HG03460 (cell line): ENCODE measurements around the gene AVP.
"Not testable (repeated sequence)": the region's sequence is repeated elsewhere in the genome, so short reads cannot be mapped to it uniquely, and the experiment has no call there.

Source experiments
- ATAC-seq: cut with Tn5 transposase; IDR thresholded peaks from one replicate; pipeline ENCODE4 v1.9.1; 2021; ENCODE audit not compliant: unreplicated experiment

Gene AVP

DNA sequence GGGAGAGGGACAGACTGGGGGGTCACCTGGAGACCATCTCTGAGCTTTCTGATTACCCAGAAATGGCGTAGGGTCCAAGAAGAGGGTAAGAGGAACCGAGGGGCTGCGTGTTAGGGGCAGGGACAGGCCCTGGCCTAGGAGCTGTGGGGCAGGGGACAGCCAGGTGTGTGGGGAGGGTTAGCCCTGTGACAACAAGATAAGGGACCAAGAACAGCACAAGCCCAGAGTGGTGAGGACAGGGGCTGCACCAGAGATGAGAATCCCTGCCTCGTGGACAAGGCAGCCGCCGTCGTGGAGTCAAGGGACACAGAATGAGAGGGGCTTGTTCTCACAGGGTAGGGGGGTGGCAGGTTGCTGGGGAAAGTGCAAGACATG lies 449 bp upstream of the AVP start:
- no peak for ATAC-seq

DNA sequence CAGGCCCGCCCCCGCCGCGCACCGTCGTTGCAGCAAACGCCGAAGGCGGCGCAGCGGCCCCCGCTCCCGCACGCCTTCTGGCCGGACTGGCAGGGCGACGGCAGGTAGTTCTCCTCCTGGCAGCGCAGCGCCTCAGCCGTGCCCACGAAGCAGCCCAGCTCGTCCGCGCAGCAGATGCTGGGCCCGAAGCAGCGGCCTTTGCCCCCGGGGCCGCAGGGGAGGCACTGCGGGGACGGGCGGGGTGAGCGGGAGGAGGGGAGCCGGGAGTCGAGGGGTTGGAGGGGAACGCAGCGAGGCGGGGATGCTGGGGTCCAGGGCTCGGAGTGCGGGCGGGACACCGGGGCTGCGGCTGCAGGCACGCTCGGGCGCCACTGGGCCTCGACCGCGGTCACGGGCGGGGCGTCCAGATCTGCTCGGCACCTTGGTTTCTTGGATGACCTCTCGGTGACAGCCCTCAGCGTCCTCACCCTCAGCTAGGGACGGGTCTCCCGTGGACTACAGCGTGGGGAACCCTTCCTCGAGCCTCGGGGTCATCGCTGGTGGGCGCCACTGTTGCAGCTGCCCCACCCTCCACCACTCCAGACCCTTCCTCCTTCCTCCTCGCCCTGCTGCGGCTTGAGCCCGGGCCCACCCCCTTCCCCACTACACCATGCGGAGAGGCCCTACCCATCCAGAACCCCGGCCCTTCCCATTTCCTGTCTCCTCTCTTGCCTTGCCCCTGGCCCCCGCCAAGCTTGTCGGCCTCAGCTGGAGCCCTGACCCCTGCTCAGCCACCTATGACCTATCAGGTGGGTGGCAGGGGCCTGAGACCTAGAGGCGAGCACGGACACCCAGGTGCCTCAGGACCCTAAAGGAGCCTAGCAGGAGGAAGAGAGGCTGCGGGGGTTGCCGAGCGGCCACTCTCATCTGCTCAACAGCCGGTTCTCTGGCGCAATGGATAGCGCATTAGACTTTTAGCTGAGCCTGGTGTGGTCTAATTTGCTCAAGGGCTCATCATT lies 1.3 kb downstream of the AVP start:
- no peak for ATAC-seq

- ATAC-seq, result no peak
These were observed 2.1 kb downstream of the AVP start for GRCh38 chr20:3082306-3082951.

- ATAC-seq, result no peak
These were observed 2.9 kb downstream of the AVP start for GRCh38 chr20:3081641-3082040.

- ATAC-seq, result no peak
These were observed 3.6 kb downstream of the AVP start for GRCh38 chr20:3080939-3081388.

DNA sequence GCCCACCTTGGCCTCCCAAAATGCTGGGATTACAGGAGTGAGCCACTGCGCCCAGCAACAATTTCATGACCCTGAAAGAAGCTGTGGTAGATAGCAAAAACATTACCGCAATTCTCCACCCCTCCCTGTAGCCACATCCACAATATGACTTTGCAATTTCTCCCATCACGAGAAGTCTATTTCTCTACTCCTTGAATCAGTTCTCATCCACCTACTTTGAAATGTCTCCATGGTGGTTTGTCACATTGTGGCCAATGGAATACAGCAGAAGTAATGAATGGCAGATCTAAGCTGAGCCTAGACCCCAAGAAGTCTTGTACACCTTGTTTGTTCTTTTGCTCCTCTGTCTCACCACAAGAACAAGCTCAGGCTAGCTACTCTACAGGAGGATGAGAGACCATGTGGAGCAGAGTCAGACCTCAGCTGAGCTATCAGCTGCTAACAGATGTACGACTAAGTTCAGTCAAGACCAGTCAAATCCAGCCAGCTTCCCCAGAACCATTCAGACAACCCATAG lies 6.8 kb downstream of the AVP start:
- no peak for ATAC-seq

- not testable (repeated sequence) for ATAC-seq
These were observed 9.2 kb downstream of the AVP start for GRCh38 chr20:3075315-3075714.

DNA sequence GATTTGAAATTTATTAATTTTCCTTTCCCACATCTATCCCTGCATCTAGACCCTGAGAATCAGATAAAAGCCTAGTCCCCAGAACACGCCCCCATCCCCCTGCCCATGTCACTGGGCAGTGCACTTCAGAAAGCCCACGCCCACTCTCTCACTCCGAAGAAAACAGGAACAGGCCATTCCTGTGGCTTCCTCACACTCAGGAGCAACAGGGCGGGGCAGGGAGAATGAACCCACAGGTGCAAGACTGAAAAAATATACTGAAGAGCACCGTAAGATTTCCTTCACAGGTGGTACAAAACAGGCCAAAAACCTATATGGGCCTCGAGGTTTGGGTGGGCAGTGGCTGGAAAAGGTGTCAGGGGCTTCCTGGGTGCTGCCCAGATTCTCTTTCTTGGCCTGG lies 9.7 kb downstream of the AVP start:
- ATAC-seq, result no peak

- ATAC-seq, result not testable (repeated sequence)
These were observed 11.3 kb downstream of the AVP start for GRCh38 chr20:3073251-3073643.

DNA sequence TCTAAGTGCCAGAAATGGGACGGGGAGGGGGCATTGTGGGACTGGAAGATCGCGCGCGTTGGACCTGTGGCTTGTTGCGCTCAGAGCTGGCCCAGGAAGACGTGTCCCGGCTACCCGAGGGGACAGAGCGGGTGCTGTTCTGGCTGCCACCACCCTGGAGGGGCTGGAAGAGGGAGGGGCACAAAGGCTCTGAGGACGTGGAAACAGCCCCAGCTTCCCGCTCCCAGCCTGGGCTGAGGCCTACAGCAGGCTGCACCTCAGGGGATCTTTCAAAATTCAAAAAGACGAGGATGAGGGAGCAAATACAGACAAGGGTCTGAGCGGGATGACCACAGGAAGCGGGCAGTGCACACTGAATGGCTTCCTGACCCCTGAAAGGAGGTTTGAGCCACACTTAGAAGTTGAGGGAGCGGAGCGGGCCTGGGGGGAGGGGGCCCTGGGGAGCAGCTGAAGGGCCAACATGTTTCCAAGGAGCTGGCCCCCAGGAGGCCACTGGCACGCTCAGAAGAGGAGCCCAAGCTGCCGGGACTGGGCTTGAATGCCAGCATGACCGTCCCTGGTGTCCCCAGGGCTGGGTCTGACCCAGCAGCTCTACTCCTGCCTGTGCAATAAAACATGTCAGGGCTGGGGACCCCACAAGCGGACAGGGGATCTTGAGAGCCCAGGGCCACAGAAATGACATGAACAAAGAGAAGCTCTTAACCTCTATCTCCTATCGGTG lies 11.8 kb downstream of the AVP start:
- no peak for ATAC-seq

DNA sequence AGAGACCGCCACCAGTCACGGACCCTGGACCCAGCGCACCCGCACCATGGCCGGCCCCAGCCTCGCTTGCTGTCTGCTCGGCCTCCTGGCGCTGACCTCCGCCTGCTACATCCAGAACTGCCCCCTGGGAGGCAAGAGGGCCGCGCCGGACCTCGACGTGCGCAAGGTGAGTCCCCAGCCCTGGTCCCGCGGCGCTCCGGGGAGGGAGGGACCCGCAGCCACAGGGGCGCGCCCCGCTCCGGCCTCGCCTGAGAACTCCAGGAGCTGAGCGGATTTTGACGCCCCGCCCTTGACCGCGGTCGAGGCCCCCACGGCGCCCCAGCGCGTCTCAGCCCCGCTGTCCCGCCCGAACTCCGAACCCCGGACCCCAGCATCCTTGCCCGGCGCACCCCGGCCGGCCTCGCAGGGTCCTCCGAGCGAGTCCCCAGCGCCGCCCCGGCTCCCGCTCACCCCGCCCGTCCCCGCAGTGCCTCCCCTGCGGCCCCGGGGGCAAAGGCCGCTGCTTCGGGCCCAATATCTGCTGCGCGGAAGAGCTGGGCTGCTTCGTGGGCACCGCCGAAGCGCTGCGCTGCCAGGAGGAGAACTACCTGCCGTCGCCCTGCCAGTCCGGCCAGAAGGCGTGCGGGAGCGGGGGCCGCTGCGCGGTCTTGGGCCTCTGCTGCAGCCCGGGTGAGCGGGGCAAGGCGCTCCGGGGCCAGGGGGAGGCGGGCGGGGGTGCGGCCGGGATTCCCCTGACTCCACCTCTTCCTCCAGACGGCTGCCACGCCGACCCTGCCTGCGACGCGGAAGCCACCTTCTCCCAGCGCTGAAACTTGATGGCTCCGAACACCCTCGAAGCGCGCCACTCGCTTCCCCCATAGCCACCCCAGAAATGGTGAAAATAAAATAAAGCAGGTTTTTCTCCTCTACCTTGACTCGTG lies 12.7 kb downstream of the AVP start, which contains the start of gene OXT:
TSS of gene OXT (plus strand) at position 11 of the 920 bp plus-strand sequence. CDS start at position 47, 36 bp downstream.
- ATAC-seq, result no peak

GRCh38 chr20:3071266-3071609 lies 13.3 kb downstream of the AVP start:
- no peak for ATAC-seq

DNA sequence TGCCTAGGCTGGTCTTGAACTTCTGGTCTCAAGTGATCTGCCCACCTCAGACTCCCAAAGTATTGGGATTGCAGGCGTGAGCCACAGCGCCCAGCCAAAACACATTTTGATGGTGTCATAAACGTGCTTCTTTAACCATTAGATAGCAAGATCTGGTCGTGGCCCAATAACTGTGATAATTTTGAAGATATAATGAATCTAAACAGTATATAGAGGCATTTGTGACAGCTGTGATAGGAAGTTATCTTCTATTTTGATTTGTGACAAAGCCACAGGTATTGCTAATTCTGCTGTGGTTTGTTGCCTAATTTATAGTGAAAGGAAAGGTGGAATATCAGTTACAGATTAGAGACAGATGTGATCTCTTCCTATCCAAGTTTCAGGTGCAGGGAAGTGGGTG lies 13.8 kb downstream of the AVP start:
- no peak for ATAC-seq

GRCh38 chr20:3068986-3069900 lies 15.3 kb downstream of the AVP start:
- no peak for ATAC-seq

DNA sequence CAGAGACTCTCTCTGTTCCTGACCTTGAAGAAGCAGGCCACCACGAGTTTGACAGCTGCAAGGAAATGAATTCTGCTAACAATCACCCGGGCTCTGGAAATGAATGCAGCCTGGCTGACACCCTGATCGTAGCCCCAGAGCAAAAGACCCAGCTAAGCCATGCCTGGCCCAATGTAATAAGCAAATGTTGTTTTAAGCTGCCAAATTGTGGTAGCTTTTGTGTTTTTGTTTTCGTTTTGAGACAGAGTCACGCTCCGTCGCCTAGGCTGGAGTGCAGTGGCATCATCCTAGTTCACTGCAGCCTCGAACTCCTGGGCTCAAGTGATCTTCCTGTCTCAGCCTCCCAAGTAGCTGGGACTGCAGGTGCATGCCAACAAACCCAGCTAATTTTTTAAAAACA lies 16.4 kb downstream of the AVP start:
- no peak for ATAC-seq

GRCh38 chr20:3067139-3068014 lies 17.1 kb downstream of the AVP start:
- ATAC-seq, result no peak

DNA sequence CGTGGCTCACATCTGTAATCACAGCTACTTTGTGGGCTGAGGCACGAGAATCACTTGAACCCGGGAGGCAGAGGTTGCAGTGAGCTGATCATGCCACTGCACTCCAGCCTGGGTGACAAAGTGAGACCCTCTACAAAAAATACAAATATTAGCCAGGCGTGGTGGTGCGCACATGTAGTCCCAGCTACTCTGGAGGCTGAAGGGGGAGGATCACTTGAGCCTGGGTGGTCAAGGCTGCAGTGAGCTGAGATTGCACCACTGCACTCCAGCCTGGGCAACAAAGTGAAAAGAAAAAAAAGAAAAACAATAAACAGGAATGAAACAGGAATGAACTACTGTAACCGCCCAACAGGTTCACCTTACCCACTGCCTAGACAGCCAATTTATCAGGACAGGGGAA lies 20.4 kb downstream of the AVP start:
- not testable (repeated sequence) for ATAC-seq

GRCh38 chr20:3059489-3059888 lies 25.0 kb downstream of the AVP start:
- no peak for ATAC-seq
